Measurements from ENCODE around the gene FNBP1.

The FNBP1 gene

DNA sequence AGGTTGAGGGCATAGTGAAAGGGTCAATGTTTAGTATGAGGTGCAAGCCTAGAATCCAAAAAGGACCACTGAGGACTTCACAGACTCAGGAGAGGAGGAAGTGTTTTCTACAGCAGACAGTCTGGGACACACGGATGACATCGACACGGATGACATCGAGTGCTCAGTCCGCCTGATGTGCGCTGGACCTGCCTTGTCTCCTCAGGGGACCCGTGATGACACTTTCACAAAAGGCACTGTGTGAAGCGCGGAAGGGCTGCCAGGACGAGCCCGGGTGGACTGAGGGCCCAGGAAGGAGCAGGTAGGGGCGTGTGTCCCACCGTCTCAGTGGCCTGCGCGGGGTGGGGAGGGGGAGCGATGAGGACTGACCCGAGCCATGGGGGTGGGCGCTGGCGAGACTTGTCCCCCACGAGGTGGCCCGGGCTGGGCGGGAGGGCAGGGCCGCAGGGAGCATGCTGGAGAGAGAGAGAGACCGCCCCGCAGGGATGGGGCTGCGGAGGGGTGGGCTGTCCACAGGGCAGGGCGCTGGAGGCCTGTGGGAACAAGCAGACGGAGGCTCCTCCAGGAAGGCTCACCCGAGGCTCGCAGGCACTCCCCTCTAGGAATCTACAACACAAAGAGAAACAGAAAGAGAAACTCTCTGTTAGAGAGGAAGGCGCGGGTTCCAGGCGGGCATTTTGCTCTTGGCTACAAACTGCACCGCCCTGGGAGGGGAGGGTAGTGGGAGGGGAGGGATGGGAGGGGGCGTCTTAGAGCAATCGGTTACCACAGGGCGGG is 152.9 kb downstream of the FNBP1 start:
- Histone ChIP-seq H3K27me3 (ENCODE audit: insufficient read depth, low read length) (no peaks in the 10 kb centered on the region), H3K9ac (ENCODE audit: low read depth, low read length) (peak overlapping the region; percentile 72; the same call in 1 of the 2 replicates), H3K27ac (ENCODE audit: low read length) (peak overlapping the region; percentile 64), H3K9me3 (ENCODE audit: insufficient read depth, low read depth, low read length) (no peaks in the 10 kb centered on the region), H3K4me1 (ENCODE audit: insufficient read depth, low read length) (peaks cover 12% of the 10 kb centered on the region), H3K36me3 (ENCODE audit: insufficient read depth, low read depth, low read length) (peaks cover 8% of the 10 kb centered on the region), H3K4me3 (ENCODE audit: low read length) (peak overlapping the region; percentile 52)

DNA sequence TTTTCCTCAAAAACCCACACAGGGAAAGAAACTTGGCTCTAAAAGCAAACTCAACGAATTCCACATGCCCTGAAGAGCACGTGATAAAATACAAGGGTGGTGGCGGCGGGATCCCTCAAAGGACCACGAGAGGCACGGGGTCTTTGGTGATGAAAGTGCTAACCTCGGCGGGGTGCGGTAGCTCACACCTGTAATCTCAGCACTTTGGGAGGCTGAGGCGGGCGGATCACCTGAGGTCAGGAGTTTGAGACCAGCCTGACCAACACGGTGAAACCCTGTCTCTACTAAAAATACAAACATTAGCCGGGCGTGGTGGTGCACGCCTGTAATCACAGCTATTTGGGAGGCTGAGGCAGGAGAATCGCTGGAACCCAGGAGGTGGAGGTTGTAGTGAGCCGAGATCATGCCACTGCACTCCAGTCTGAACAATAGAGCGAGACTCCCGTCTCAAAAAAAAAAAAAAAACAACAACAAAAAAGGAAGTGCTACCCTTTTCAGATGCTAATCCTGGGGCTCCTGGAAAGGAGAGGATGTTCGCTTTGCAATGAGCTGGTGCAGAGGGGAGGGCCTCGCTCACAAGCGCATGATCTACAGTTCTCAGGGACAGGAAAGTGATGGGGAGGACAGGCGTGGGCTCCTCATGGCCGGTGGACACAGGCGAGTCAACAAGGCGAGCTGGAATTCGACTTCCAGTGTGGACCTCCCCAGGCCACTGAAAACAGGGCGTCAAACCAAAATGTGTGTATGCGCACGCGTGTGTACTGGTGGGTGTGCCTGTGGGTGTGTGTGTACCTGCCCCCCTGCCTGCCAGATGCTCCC is 153.7 kb downstream of the FNBP1 start:
- no peaks in the 10 kb centered on the region for H3K27me3 ChIP-seq (ENCODE audit: insufficient read depth, low read length)
- 0 out of 2 replicates have a peak, but pooled peaks cover 5% of the 10 kb centered on the region for H3K36me3 ChIP-seq (ENCODE audit: insufficient read depth, low read depth, low read length)
- H3K9ac ChIP-seq (ENCODE audit: low read depth, low read length): peak overlapping the region; percentile 72; the same call in 1 of the 2 replicates
- H3K9me3 ChIP-seq (ENCODE audit: insufficient read depth, low read depth, low read length): no peaks in the 10 kb centered on the region
- peak overlapping the region; percentile 52 for H3K4me3 ChIP-seq (ENCODE audit: low read length)
- peaks cover 18% of the 10 kb centered on the region for H3K4me1 ChIP-seq (ENCODE audit: insufficient read depth, low read length)
- peak overlapping the region; percentile 64 for H3K27ac ChIP-seq (ENCODE audit: low read length)

DNA sequence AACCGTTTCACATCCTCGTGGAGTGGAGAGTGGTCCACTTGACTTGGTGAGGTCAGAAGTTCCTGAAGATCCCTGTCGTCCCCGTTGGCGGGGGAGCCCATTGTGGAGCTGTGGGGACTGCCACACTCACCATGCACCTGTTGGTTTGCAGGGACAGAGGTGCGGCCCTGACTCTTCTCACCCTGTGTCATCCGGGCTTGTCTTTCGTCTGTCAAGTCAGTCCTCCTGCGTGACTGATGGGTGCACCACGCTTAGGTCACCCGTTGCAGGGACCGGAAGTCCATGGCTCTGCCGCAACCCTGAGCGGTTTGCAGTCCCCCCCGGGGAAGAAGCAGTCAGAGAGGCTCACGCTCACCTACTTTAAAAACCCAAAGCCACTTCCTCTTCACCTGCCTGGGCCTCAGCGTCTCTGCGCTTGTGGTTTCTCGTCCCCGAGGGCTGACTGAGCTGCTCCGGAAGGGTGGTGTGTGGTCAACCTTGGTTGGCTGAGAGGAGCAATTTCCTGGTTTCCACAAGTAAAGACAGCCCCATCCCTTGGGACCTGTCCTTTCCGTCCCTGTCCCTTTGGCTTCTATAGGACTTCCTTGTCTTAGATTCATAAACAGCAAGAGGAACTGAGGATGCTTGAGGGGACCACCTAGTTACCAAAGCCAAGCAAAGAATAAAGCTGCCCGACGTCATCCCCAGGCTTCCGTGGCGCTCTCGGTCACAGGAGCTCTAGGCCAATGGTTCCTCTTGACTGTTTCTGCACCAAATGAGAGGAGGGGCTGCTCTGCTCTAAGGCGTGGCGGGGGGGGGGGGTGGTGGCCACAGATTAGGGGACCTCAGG is 154.5 kb downstream of the FNBP1 start:
- Histone ChIP-seq H3K27me3 (ENCODE audit: insufficient read depth, low read length) (no peaks in the 10 kb centered on the region), H3K4me3 (ENCODE audit: low read length) (no peak overlapping the region), H3K4me1 (ENCODE audit: insufficient read depth, low read length) (peaks cover 23% of the 10 kb centered on the region), H3K36me3 (ENCODE audit: insufficient read depth, low read depth, low read length) (0 out of 2 replicates have a peak, but pooled peaks cover 5% of the 10 kb centered on the region), H3K9ac (ENCODE audit: low read depth, low read length) (no peak overlapping the region), H3K9me3 (ENCODE audit: insufficient read depth, low read depth, low read length) (no peaks in the 10 kb centered on the region), H3K27ac (ENCODE audit: low read length) (no peak overlapping the region)

DNA sequence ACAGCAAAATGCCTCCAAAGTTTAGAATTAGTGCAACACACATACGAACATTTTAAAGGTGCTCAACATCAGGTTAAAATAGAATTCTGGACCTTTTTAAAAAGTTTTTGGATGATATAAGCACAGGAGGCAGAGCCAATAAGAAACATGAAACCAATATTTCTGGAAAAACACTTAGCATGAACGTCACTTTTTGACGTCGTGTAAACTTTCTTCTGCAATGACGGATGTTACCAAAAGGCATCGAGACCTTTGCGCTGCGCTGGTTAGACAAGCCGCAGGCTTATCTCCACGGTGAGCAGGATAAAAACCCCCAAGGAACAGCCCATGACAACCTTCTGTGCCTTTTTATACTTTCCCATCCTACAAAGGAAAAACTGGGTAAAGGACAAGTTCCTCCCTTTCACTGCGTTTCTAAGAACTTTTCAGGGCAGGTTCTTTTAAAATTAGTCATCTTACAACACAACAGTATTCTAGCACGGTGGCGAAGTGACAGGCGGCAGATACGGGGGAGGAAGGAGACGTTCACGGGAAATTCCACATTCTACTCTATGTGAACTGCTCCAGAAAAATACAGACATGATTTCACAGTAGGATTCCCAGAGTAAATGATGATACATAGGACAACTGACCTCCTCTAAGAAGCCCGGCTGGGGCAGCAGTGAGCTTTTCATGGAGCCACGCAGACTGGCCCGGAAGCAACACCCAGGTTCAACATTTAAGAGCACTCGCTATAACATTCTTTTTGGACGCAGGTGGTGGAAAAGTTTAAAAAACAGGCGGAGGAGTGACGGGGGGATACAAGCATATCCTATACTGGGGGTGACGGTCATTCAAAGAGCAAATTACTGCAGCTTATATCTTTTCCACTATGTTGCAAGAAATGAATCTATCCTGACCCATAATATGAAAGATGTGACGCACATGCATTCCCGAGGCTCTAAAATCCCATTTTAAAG is 155.4 kb downstream of the FNBP1 start:
- Histone ChIP-seq H3K4me3 (ENCODE audit: low read length) (no peak overlapping the region), H3K36me3 (ENCODE audit: insufficient read depth, low read depth, low read length) (0 out of 2 replicates have a peak, but pooled peaks cover under 1% of the 10 kb centered on the region), H3K27ac (ENCODE audit: low read length) (no peak overlapping the region), H3K27me3 (ENCODE audit: insufficient read depth, low read length) (no peaks in the 10 kb centered on the region), H3K9me3 (ENCODE audit: insufficient read depth, low read depth, low read length) (no peaks in the 10 kb centered on the region), H3K4me1 (ENCODE audit: insufficient read depth, low read length) (peaks cover 23% of the 10 kb centered on the region), H3K9ac (ENCODE audit: low read depth, low read length) (no peak overlapping the region)

DNA sequence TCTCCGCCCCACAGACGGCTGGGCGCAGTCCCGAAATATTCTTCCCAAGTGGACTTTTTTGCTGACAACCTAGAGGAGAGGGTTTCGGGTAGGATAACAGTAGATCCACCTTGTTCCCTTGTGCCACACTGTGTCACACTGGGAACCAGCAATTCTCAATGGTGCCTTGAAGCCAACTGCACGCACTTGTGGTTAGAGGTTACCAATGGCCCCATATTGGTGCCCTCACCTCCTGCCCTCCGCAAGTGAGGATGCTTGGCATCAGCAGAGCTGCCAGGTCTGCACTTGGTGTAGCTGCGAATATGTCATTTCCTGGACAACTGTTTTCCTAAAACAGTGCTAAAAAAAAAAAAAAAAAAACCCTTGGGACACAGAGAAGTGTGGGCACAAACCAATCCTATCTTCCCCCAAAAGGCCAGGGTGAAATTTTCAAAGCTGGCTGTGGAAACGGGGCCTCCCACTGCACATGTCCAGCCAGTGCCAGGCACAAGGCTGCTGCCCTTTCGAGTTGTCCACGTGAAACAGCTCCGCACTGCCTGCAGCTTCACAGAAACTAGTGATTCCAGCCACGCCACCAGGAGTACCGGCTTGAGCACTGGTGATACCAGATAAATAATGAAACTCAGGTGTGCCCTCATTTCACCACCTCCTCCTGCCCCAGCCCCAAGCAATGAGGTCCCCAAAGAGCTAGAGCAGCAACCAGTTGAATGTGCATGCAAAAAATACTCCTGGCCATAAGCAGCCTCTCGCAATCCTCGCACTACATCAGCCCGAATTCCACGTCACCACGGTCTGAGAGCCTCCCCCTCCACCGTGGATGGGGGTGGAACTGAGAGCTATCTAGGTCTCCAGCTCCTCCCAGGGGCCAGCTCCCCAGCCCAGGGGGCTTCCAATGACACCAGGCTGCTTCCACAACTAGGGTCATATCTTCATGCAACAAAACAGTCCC is 156.5 kb downstream of the FNBP1 start:
- Histone ChIP-seq H3K4me1 (ENCODE audit: insufficient read depth, low read length) (peaks cover 23% of the 10 kb centered on the region), H3K27me3 (ENCODE audit: insufficient read depth, low read length) (no peaks in the 10 kb centered on the region), H3K9ac (ENCODE audit: low read depth, low read length) (peak overlapping the region; percentile 2; the same call in 1 of the 2 replicates), H3K9me3 (ENCODE audit: insufficient read depth, low read depth, low read length) (no peaks in the 10 kb centered on the region), H3K4me3 (ENCODE audit: low read length) (0 out of 2 replicates have a peak overlapping the region, but pooled peaks have one; percentile 58), H3K36me3 (ENCODE audit: insufficient read depth, low read depth, low read length) (peaks cover 6% of the 10 kb centered on the region; the same call in 1 of the 2 replicates), H3K27ac (ENCODE audit: low read length) (no peak overlapping the region)

DNA sequence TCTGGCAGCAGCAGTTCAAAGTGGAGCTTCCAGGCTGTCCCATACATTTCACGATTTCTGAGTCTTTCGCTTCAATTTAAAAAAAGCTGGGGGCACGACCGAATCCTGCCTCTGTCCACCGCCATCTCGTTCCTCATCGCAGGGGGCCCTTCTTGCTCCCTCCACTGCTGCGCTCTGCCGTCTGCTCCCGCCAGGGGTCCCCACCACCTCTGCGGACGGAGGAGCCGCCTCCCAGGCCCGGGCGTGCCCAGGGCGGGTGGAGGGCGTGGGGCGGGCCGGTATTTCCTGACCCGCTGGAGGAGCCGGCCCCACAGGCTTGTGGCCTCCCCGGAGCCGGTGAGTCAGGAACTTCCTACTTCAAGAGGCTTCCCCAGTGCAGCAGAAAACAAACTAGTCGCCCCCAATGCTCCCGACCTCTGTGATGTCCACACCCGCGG is 157.3 kb downstream of the FNBP1 start:
- H3K4me3 ChIP-seq (ENCODE audit: low read length): peak overlapping the region; percentile 58
- H3K4me1 ChIP-seq (ENCODE audit: insufficient read depth, low read length): peaks cover 23% of the 10 kb centered on the region
- peaks cover 8% of the 10 kb centered on the region; the same call in 1 of the 2 replicates for H3K36me3 ChIP-seq (ENCODE audit: insufficient read depth, low read depth, low read length)
- H3K27me3 ChIP-seq (ENCODE audit: insufficient read depth, low read length): no peaks in the 10 kb centered on the region
- H3K9me3 ChIP-seq (ENCODE audit: insufficient read depth, low read depth, low read length): no peaks in the 10 kb centered on the region
- H3K27ac ChIP-seq (ENCODE audit: low read length): peak overlapping the region; percentile 12
- H3K9ac ChIP-seq (ENCODE audit: low read depth, low read length): peak overlapping the region; percentile 74; the same call in 1 of the 2 replicates

DNA sequence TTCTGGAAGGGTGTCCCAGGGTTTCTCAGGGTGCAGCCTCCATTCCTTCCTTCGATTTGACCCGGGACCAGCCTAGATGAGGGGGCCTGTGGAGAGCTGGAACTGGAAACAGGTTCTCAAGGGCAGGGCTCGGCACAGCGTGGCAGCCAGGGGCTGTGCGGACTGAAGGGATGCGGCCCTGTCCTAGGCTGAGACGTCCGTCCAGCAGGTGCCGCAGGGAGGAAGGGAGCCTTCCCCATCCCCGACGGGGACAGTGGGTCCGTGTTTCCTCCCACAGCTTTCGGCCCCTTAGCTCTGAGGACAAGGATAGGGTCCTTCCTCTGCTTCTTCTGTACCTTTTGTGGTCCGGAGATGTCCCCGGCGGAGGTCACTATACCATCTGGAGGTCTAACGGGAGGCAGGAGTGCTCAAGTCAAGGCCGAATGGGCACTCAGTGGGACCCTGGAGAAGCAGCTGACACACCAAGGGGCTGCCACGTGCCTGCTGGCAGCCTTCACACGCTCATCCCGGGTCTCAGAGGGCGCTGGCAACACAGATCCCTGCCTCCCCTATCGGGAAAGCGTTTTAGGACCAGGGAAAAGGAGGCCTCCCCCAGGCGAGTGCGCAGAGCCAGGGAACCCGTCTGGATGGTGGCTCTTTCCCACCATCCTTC is 157.8 kb downstream of the FNBP1 start:
- H3K4me1 ChIP-seq (ENCODE audit: insufficient read depth, low read length): peaks cover 23% of the 10 kb centered on the region
- H3K27me3 ChIP-seq (ENCODE audit: insufficient read depth, low read length): no peaks in the 10 kb centered on the region
- H3K9ac ChIP-seq (ENCODE audit: low read depth, low read length): peak overlapping the region; percentile 74; the same call in 1 of the 2 replicates
- H3K9me3 ChIP-seq (ENCODE audit: insufficient read depth, low read depth, low read length): no peaks in the 10 kb centered on the region
- H3K27ac ChIP-seq (ENCODE audit: low read length): peak overlapping the region; percentile 12
- peak overlapping the region; percentile 58 for H3K4me3 ChIP-seq (ENCODE audit: low read length)
- H3K36me3 ChIP-seq (ENCODE audit: insufficient read depth, low read depth, low read length): peaks cover 12% of the 10 kb centered on the region; the same call in 1 of the 2 replicates

DNA sequence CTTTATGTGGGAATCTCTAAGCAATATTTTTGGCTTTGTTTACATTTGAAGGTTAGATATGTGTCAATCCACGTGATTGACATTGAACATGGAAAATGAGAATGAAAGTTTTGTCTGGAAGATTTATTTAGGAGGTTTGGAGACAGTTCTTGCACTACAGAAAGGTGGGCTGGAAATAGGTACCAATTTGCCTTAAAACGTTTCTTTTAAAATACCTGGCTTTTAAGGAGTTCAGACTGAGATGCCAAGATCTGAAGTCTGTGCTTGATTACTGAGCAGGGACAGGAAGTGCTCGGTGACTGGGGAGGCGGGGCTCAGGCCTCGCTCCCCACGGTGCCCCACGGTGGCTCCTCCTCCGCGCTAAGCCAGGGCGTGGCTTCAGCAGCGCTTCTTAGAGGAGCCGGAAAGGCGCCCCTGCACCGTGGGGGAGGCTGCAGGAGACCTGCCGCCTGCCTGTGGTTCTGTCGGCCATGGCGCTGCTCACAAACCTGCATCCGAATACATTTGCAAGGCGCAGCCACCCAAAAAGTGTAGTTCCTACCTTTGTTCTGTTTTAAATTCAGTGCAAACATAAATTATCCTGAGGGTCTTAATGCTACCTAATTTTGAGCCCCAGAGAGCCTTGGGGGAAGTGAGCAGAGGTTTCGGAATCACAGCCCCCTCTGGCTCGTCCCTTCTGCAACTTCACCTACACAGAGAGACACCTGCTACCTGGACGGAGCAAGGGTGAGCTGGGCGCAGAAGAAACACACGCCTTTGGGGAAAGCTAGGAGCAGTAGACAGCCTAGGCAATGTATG is 158.6 kb downstream of the FNBP1 start:
- Histone ChIP-seq H3K27ac (ENCODE audit: low read length) (peak overlapping the region; percentile 45), H3K9ac (ENCODE audit: low read depth, low read length) (peak overlapping the region; percentile 74), H3K27me3 (ENCODE audit: insufficient read depth, low read length) (no peaks in the 10 kb centered on the region), H3K4me1 (ENCODE audit: insufficient read depth, low read length) (peaks cover 19% of the 10 kb centered on the region), H3K36me3 (ENCODE audit: insufficient read depth, low read depth, low read length) (peaks cover 12% of the 10 kb centered on the region; the same call in 1 of the 2 replicates), H3K9me3 (ENCODE audit: insufficient read depth, low read depth, low read length) (no peaks in the 10 kb centered on the region), H3K4me3 (ENCODE audit: low read length) (peak overlapping the region; percentile 58)

Measured in iPS-20b (cell line).